Testis (tissue), 3 donors: ENCODE data around the gene TMC3. TPM values are rescaled to one million over a fixed set of nuclear protein-coding genes. Genes with fewer than 3 reads are reported as not detected.

Source experiments
- DNase-seq: peaks from one replicate; pipeline ENCODE4 v3.0.0-alpha.2; 2019
- H3K27ac ChIP-seq, 2 donors: fragments of 200-600 bp; sonication (generic); one replicate each; pipeline ENCODE4 v1.5.1; 2019
- H3K27me3 ChIP-seq: fragments of 200-600 bp; sonication (generic); one replicate; pipeline ENCODE4 v1.5.1; 2019
- H3K36me3 ChIP-seq: fragments of 200-600 bp; sonication (generic); one replicate; pipeline ENCODE4 v1.5.1; 2017; ENCODE audit warnings: low read depth; ENCODE audit errors: missing control alignments
- H3K4me1 ChIP-seq: fragments of 200-600 bp; sonication (generic); one replicate; pipeline ENCODE4 v1.5.1; 2019
- H3K4me3 ChIP-seq, 2 donors: fragments of 200-600 bp; sonication (generic); one replicate each; pipeline ENCODE4 v1.5.1; 2017 to 2019
- H3K9me3 ChIP-seq: fragments of 200-600 bp; sonication (generic); one replicate; pipeline ENCODE4 v1.5.1; 2017
- CTCF ChIP-seq, 3 experiments: fragments of 450-650 bp in 2 of 3; fragments of 200-600 bp in 1 of 3; sonication (generic) in 1 of 3; IDR thresholded peaks; one replicate each; pipeline ENCODE4 v1.5.1; 2016 to 2019; ENCODE audit warnings: antibody characterized with exemption in 3 of 3, mild to moderate bottlenecking in 2 of 3, moderate library complexity in 1 of 3
- POLR2A ChIP-seq: fragments of 450-650 bp; IDR thresholded peaks from one replicate; pipeline ENCODE4 v1.6.1; 2017; ENCODE audit warnings: antibody characterized with exemption, mild to moderate bottlenecking, moderate library complexity
- WGBS, 2 donors: methylation state at CpG; one replicate each; pipeline ENCODE4 v1.1.5; 2018; 5-methylcytosine and 5-hydroxymethylcytosine counted together
- intact Hi-C: fragments of 100-400 bp; cut with DNase I; formaldehyde crosslinking; loops from one replicate; pipeline ENCODE4 v1.15.1; 2023; ENCODE audit warnings: low total_unique reads
- polyA plus RNA-seq: library from polyadenylated mRNA; stranded (reverse); fragments of 350-450 nt; fragmentation: Illumina TruSeq; extraction: RNeasy Lipid Tissue Mini Kit (QIAGEN cat#74804); gene quantifications from one replicate; pipeline ENCODE4 v1.2.3, GENCODE V29; 2014; ENCODE audit warnings: low read depth, low replicate concordance; ENCODE audit not compliant: insufficient read depth
- total RNA-seq, 2 donors: library from RNA; depleted of rRNA; stranded (reverse); fragments of >200 nt; gene quantifications; one replicate each; pipeline ENCODE4 v1.2.3, GENCODE V29; 2016

Gene TMC3
- total and polyA plus RNA-seq, 3 donors from 2014 or later = 0.16 to 0.31 (median 0.26) TPM

DNA sequence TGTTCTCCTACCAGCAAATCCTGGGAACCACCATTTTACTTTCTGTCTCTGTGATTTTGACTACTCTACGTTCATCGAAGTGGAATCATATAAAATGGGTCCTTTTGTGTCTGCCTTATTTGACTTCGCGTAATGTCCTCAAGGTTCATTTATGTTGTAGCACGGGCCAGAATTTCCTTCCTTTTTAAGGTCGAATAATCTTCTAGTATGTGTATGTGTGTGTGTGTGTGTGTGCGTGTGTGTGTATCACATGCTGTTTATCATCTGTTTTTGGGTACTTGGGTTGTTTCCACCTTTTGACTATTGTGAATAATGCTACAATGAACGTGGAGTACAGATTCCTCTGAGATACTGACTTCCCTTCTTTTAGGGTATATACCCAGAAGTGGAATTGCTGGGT is 85.4 kb downstream of the TMC3 start:
- Histone ChIP-seq H3K4me3 (no peak overlapping the region), H3K36me3 (no peaks in the 10 kb centered on the region), H3K4me1 (no peaks in the 10 kb centered on the region), H3K9me3 (no peaks in the 10 kb centered on the region), H3K27ac (no peak overlapping the region), H3K27me3 (no peaks in the 10 kb centered on the region)
- intact Hi-C loops = no loop called here
- DNase-seq = no peak
- WGBS, 2 donors = 83 to 87% methylated on average over 8 of the region's 8 CpGs
- TF ChIP-seq CTCF (IDR thresholded peaks at IDR 0.05) (no peak), POLR2A (no peak)

- Histone ChIP-seq H3K4me3 (no peak overlapping the region), H3K9me3 (no peaks in the 10 kb centered on the region), H3K4me1 (no peaks in the 10 kb centered on the region), H3K36me3 (no peaks in the 10 kb centered on the region), H3K27ac (no peak overlapping the region), H3K27me3 (no peaks in the 10 kb centered on the region)
- no peak for DNase-seq
- TF ChIP-seq CTCF (IDR thresholded peaks at IDR 0.05) (no peak), POLR2A (no peak)
- 84 to 94% methylated on average over 3 of the region's 3 CpGs for WGBS, 2 donors
- intact Hi-C loops = no loop called here
Observed at GRCh38 chr15:81288040-81288439, 86.0 kb downstream of the TMC3 start.

DNA sequence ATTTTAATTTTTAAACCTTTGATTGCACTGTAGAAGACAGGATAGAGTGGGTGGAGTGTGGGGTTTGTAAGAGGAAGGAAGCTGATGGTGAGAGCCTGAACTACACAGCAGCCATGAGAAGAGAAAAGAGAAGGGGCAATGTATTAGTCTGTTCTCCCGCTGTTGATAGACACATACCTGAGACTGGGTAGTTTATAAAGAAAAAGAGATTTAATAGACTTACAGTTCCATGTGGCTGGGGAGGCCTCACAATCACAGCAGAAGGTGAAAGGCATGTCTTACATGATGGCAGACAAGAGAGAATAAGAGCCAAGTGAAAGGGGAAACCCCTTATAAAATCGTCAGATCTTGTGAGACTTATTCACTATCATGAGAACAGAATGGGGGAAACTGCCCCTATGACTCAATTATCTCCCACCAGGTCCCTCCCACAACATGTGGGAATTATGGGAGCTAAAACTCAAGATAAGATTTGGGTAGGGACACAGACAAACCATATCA is 87.3 kb downstream of the TMC3 start:
- intact Hi-C loops = no loop called here
- DNase-seq = no peak
- no peak overlapping the region for H3K4me3 ChIP-seq
- H3K27ac ChIP-seq = no peak overlapping the region
- WGBS, 2 donors = 73 to 77% methylated on average over 2 of the region's 2 CpGs
- no peaks in the 10 kb centered on the region for H3K9me3 ChIP-seq
- no peaks in the 10 kb centered on the region for H3K36me3 ChIP-seq
- H3K4me1 ChIP-seq = no peaks in the 10 kb centered on the region
- no peaks in the 10 kb centered on the region for H3K27me3 ChIP-seq
- no peak for TF ChIP-seq POLR2A

DNA sequence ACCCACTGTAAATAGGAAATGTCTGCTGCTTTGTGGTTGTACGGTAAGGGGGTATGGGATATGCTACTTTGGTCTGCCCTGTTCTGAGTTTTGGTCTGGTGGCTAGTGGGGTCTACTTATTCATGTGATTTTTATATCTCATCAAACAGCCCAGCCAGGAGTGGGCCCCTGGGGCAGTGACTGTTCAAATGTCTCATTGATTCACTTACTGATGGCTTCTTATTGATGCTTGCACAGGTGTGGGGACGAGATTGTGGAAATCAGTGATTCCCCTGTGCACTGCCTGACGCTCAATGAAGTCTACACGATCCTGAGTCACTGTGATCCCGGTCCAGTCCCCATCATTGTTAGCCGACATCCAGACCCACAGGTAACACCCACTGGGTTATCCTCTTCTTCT is 88.6 kb downstream of the TMC3 start:
- no peaks in the 10 kb centered on the region for H3K27me3 ChIP-seq
- intact Hi-C loops = no loop called here
- H3K27ac ChIP-seq = no peak overlapping the region
- TF ChIP-seq CTCF (IDR thresholded peaks at IDR 0.05) (no peak), POLR2A (no peak)
- no peak for DNase-seq
- no peaks in the 10 kb centered on the region for H3K9me3 ChIP-seq
- no peak overlapping the region for H3K4me3 ChIP-seq
- H3K36me3 ChIP-seq = no peaks in the 10 kb centered on the region
- H3K4me1 ChIP-seq = no peaks in the 10 kb centered on the region
- 97 to 99% methylated on average over 6 of the region's 6 CpGs for WGBS, 2 donors

GRCh38 chr15:81284256-81285031 is 89.6 kb downstream of the TMC3 start:
- H3K9me3 ChIP-seq = no peaks in the 10 kb centered on the region
- no peak overlapping the region for H3K27ac ChIP-seq
- WGBS, 2 donors = 75 to 78% methylated on average over 5 of the region's 5 CpGs
- no peaks in the 10 kb centered on the region for H3K4me1 ChIP-seq
- no peak overlapping the region for H3K4me3 ChIP-seq
- no peak for DNase-seq
- intact Hi-C loops = no loop called here
- no peaks in the 10 kb centered on the region for H3K27me3 ChIP-seq
- no peak for TF ChIP-seq CTCF (IDR thresholded peaks at IDR 0.05)
- H3K36me3 ChIP-seq = no peaks in the 10 kb centered on the region
